ENCODE data around the gene ADAM15.

The ADAM15 gene

DNA sequence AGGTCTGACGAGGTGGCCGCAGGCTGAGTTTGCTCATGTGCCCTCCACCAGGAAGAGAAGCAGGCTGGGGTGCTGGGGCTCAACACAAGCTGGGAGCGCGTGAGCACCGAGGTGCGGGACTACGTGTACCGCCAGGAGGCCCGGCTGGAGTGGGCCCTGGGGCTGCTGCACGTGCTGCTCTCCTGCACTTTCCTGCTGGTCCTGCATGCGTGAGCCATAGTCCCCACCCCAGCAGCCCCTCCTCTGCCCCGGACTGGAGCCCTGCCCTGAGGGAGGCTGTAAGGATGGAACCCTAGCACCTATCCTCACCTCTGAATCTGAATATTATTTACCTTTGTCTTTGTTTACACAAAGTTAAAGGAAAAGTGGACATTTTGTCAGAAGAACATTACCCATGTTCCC lies 7.8 kb upstream of the ADAM15 start:
- H3K4me2 ChIP-seq (ENCODE audit: low read depth, low read length, poor library complexity, severe bottlenecking): no peak overlapping the region
- no peak for TF ChIP-seq EZH2phosphoT487 (conservative IDR thresholded peaks at IDR 0.05; ENCODE audit: low read length)
- TF ChIP-seq, protein P1, sequence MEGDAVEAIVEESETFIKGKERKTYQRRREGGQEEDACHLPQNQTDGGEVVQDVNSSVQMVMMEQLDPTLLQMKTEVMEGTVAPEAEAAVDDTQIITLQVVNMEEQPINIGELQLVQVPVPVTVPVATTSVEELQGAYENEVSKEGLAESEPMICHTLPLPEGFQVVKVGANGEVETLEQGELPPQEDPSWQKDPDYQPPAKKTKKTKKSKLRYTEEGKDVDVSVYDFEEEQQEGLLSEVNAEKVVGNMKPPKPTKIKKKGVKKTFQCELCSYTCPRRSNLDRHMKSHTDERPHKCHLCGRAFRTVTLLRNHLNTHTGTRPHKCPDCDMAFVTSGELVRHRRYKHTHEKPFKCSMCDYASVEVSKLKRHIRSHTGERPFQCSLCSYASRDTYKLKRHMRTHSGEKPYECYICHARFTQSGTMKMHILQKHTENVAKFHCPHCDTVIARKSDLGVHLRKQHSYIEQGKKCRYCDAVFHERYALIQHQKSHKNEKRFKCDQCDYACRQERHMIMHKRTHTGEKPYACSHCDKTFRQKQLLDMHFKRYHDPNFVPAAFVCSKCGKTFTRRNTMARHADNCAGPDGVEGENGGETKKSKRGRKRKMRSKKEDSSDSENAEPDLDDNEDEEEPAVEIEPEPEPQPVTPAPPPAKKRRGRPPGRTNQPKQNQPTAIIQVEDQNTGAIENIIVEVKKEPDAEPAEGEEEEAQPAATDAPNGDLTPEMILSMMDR (IDR thresholded peaks at IDR 0.05; ENCODE audit: insufficient read depth, low read length, poor library complexity, severe bottlenecking): no peak
- no peaks in the 10 kb centered on the region for H3F3A ChIP-seq (ENCODE audit: insufficient read depth)
- no peaks in the 10 kb centered on the region for H3K27me3 ChIP-seq (ENCODE audit: low read length)
- H3K79me2 ChIP-seq (ENCODE audit: insufficient read depth, low read length): no peaks in the 10 kb centered on the region
- H4K20me1 ChIP-seq (ENCODE audit: low read depth, low read length): no peaks in the 10 kb centered on the region
- no peak overlapping the region for H3K4me3 ChIP-seq (ENCODE audit: insufficient read depth, low read length, poor library complexity, severe bottlenecking)
- H3K36me3 ChIP-seq (ENCODE audit: low read length): no peaks in the 10 kb centered on the region
- no peaks in the 10 kb centered on the region for H3K9me3 ChIP-seq (ENCODE audit: insufficient read depth, low read length)
- no peaks in the 10 kb centered on the region for H3K9me2 ChIP-seq (replicated peaks; ENCODE audit: insufficient read depth, low read length)
- H2AFZ ChIP-seq (ENCODE audit: low read depth, low read length, severe bottlenecking): no peak overlapping the region
- no peak overlapping the region for H3K27ac ChIP-seq (ENCODE audit: low read depth, low read length)
- no peak overlapping the region for H3K9ac ChIP-seq (ENCODE audit: low read length)

DNA sequence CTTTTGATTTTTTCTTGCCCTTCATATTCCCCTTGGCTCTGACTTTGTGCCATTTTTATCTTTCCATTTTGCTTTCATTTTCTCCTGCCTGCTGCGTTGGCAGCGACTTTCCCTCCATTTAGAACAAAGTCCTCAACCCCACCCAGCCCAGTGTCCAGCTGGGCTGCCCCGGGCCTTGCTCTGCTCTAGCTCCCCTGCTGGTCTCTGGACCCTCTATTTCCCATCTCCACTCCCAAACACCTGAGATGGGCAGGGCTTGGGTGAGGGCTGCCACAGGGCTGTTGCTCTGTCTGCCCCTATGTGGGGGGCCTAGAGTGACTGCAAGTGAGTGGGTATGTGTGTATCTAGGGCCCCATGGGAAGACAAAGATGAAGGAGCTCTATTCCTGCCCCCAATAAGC lies 7.3 kb upstream of the ADAM15 start:
- no peak overlapping the region for H3K27ac ChIP-seq (ENCODE audit: low read depth, low read length)
- H3K9me3 ChIP-seq (ENCODE audit: insufficient read depth, low read length): no peaks in the 10 kb centered on the region
- no peak overlapping the region for H2AFZ ChIP-seq (ENCODE audit: low read depth, low read length, severe bottlenecking)
- H3K36me3 ChIP-seq (ENCODE audit: low read length): no peaks in the 10 kb centered on the region
- H3K4me2 ChIP-seq (ENCODE audit: low read depth, low read length, poor library complexity, severe bottlenecking): no peak overlapping the region
- no peaks in the 10 kb centered on the region for H3F3A ChIP-seq (ENCODE audit: insufficient read depth)
- H3K27me3 ChIP-seq (ENCODE audit: low read length): no peaks in the 10 kb centered on the region
- TF ChIP-seq, protein P1 (IDR thresholded peaks at IDR 0.05; ENCODE audit: insufficient read depth, low read length, poor library complexity, severe bottlenecking): no peak
- no peak for TF ChIP-seq EZH2phosphoT487 (conservative IDR thresholded peaks at IDR 0.05; ENCODE audit: low read length)
- H3K4me3 ChIP-seq (ENCODE audit: insufficient read depth, low read length, poor library complexity, severe bottlenecking): no peak overlapping the region
- H4K20me1 ChIP-seq (ENCODE audit: low read depth, low read length): no peaks in the 10 kb centered on the region
- no peaks in the 10 kb centered on the region for H3K9me2 ChIP-seq (replicated peaks; ENCODE audit: insufficient read depth, low read length)
- no peak overlapping the region for H3K9ac ChIP-seq (ENCODE audit: low read length)
- no peaks in the 10 kb centered on the region for H3K79me2 ChIP-seq (ENCODE audit: insufficient read depth, low read length)

DNA sequence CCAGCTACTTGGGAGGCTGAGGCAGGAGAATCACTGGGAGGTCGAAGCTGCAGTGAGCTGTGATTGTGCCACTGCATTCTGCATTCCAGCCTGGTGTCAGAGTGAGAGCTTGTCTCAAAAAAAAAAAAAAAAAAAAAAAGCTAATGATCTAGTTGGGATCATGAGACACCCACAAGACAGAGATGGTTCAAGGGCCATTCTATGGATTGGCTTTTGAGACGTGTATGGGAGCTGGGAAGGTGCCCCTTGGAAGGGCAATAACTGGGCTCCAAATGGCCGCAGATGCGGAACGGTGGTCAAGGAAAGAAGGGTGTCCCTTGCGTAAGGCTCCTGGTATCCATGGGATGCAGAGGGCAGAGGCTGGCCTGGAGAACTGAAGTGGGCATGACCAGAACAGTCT lies 6.8 kb upstream of the ADAM15 start:
- no peaks in the 10 kb centered on the region for H3F3A ChIP-seq (ENCODE audit: insufficient read depth)
- H3K27ac ChIP-seq (ENCODE audit: low read depth, low read length): no peak overlapping the region
- H3K9me2 ChIP-seq (replicated peaks; ENCODE audit: insufficient read depth, low read length): no peaks in the 10 kb centered on the region
- no peaks in the 10 kb centered on the region for H4K20me1 ChIP-seq (ENCODE audit: low read depth, low read length)
- no peaks in the 10 kb centered on the region for H3K36me3 ChIP-seq (ENCODE audit: low read length)
- no peaks in the 10 kb centered on the region for H3K79me2 ChIP-seq (ENCODE audit: insufficient read depth, low read length)
- H2AFZ ChIP-seq (ENCODE audit: low read depth, low read length, severe bottlenecking): no peak overlapping the region
- no peak overlapping the region for H3K4me2 ChIP-seq (ENCODE audit: low read depth, low read length, poor library complexity, severe bottlenecking)
- no peaks in the 10 kb centered on the region for H3K9me3 ChIP-seq (ENCODE audit: insufficient read depth, low read length)
- H3K4me3 ChIP-seq (ENCODE audit: insufficient read depth, low read length, poor library complexity, severe bottlenecking): no peak overlapping the region
- no peak overlapping the region for H3K9ac ChIP-seq (ENCODE audit: low read length)
- no peaks in the 10 kb centered on the region for H3K27me3 ChIP-seq (ENCODE audit: low read length)
- TF ChIP-seq, protein P1 (IDR thresholded peaks at IDR 0.05; ENCODE audit: insufficient read depth, low read length, poor library complexity, severe bottlenecking): no peak
- TF ChIP-seq EZH2phosphoT487 (conservative IDR thresholded peaks at IDR 0.05; ENCODE audit: low read length): no peak
